Osteoblast (primary cell): ENCODE results near the gene CXXC5. TPM values are rescaled to one million over a fixed set of nuclear protein-coding genes. Genes with fewer than 3 reads are reported as not detected.
A peak's percentile ranks its signal among the peaks of the same experiment; 100 is the strongest.

Experiments used
- DNase-seq: peaks from one replicate; pipeline ENCODE4 v3.0.0; 2011; ENCODE audit warnings: low spot score, mixed read lengths; ENCODE audit not compliant: insufficient read length; ENCODE audit errors: missing footprints
- H2AFZ ChIP-seq: 2 replicates; pipeline ENCODE4 v1.6.0; 2011; ENCODE audit warnings: mild to moderate bottlenecking, low read length
- H3K27ac ChIP-seq: 2 replicates; pipeline ENCODE4 v1.5.1; 2011; ENCODE audit warnings: mild to moderate bottlenecking, low read depth, low read length, moderate library complexity
- H3K27me3 ChIP-seq: 2 replicates; pipeline ENCODE4 v1.6.0; 2012; ENCODE audit warnings: mild to moderate bottlenecking, control low read depth, inconsistent platforms, low read length, moderate library complexity; ENCODE audit not compliant: insufficient read depth
- H3K36me3 ChIP-seq: 2 replicates; pipeline ENCODE4 v1.5.1; 2011; ENCODE audit warnings: mild to moderate bottlenecking, low read length, control low read depth, moderate library complexity; ENCODE audit not compliant: insufficient read depth
- H3K4me1 ChIP-seq: 2 replicates; pipeline ENCODE4 v1.5.1; 2011; ENCODE audit warnings: mild to moderate bottlenecking, low read length, control low read depth, moderate library complexity; ENCODE audit not compliant: insufficient read depth
- H3K4me2 ChIP-seq: 2 replicates; pipeline ENCODE4 v1.6.0; 2011; ENCODE audit warnings: mild to moderate bottlenecking, low read length; ENCODE audit not compliant: insufficient read depth
- H3K4me3 ChIP-seq: fragments of 200-600 bp; sonication (generic); 3 replicates; pipeline ENCODE4 v1.5.1; 2012; ENCODE audit warnings: mild to moderate bottlenecking, low read length, inconsistent platforms; ENCODE audit not compliant: insufficient read depth
- H3K79me2 ChIP-seq: 2 replicates; pipeline ENCODE4 v1.6.0; 2012; ENCODE audit warnings: mild to moderate bottlenecking, low read length, control low read depth, inconsistent platforms; ENCODE audit not compliant: insufficient read depth
- H3K9me3 ChIP-seq: 2 replicates; pipeline ENCODE4 v1.5.1; 2011; ENCODE audit warnings: low read depth, low read length, control low read depth
- H4K20me1 ChIP-seq: 2 replicates; pipeline ENCODE4 v1.6.0; 2012; ENCODE audit warnings: mild to moderate bottlenecking, low read length, control low read depth; ENCODE audit not compliant: insufficient read depth
- total RNA-seq: library from RNA; depleted of rRNA; stranded (reverse); fragments of >200 nt; gene quantifications from 2 replicates; pipeline ENCODE4 v1.2.3, GENCODE V29; 2012
- TF ChIP-seq, protein P1 (sequence below): IDR thresholded peaks from 2 replicates; pipeline ENCODE4 v1.5.1; 2011; ENCODE audit warnings: mild to moderate bottlenecking, low read depth, low read length, moderate library complexity; ENCODE audit errors: extremely low read depth

Gene CXXC5
- total RNA-seq, 1 donor: 186 TPM

- peak overlapping the region; percentile 47 for H3K4me3 ChIP-seq
- peaks cover 20% of the 10 kb centered on the region for H3K36me3 ChIP-seq
- peaks cover 96% of the 10 kb centered on the region for H3K79me2 ChIP-seq
- no peaks in the 10 kb centered on the region for H3K27me3 ChIP-seq
- peaks cover 79% of the 10 kb centered on the region for H4K20me1 ChIP-seq
- no peaks in the 10 kb centered on the region for H3K9me3 ChIP-seq
- TF ChIP-seq, protein P1, sequence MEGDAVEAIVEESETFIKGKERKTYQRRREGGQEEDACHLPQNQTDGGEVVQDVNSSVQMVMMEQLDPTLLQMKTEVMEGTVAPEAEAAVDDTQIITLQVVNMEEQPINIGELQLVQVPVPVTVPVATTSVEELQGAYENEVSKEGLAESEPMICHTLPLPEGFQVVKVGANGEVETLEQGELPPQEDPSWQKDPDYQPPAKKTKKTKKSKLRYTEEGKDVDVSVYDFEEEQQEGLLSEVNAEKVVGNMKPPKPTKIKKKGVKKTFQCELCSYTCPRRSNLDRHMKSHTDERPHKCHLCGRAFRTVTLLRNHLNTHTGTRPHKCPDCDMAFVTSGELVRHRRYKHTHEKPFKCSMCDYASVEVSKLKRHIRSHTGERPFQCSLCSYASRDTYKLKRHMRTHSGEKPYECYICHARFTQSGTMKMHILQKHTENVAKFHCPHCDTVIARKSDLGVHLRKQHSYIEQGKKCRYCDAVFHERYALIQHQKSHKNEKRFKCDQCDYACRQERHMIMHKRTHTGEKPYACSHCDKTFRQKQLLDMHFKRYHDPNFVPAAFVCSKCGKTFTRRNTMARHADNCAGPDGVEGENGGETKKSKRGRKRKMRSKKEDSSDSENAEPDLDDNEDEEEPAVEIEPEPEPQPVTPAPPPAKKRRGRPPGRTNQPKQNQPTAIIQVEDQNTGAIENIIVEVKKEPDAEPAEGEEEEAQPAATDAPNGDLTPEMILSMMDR: no peak
- DNase-seq: peak; percentile 98
- H3K4me1 ChIP-seq: peaks cover 85% of the 10 kb centered on the region
- peak overlapping the region; percentile 87 for H3K27ac ChIP-seq
- peak overlapping the region; percentile 73 for H3K4me2 ChIP-seq
- H2AFZ ChIP-seq: peak overlapping the region; percentile 22
Observed at GRCh38 chr5:139671096-139671841, 23.1 kb downstream of the CXXC5 start.

GRCh38 chr5:139675213-139675612 is 27.1 kb downstream of the CXXC5 start:
- H3K27ac ChIP-seq: peak overlapping the region; percentile 31

DNA sequence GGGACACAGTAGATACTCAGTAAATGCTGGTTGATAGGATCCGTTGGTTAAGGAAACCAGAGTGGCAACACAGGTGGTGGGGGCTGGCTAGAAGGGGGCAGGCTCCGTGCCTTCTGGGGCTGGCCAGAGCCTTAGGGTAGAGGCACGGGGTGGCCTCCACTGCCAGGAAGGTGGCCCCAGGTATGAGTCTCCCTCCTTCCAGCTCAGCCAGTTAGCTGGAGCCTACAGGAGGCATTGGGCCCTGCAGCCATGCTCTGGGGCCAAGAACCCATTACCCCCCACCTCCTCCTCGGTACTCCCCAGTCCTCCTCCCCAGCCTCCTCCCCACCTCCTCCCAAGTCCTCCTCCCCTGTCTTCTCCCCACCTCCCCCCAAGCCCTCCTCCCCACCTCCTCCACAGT is 27.7 kb downstream of the CXXC5 start:
- peaks cover 89% of the 10 kb centered on the region for H4K20me1 ChIP-seq

More at GRCh38 chr5:139675213-139675612, 27.1 kb downstream of the CXXC5 start:
- Histone ChIP-seq H4K20me1 (peaks cover 89% of the 10 kb centered on the region), H3K4me1 (peaks cover 77% of the 10 kb centered on the region), H3K79me2 (peaks cover 95% of the 10 kb centered on the region), H2AFZ (no peak overlapping the region), H3K27me3 (no peaks in the 10 kb centered on the region), H3K36me3 (peaks cover 32% of the 10 kb centered on the region), H3K4me3 (no peak overlapping the region), H3K4me2 (no peak overlapping the region), H3K9me3 (no peaks in the 10 kb centered on the region)
- TF ChIP-seq, protein P1: no peak
- DNase-seq: no peak

GRCh38 chr5:139676406-139676805 is 28.3 kb downstream of the CXXC5 start:
- no peak for DNase-seq
- Histone ChIP-seq H3K79me2 (peaks cover 95% of the 10 kb centered on the region), H3K9me3 (no peaks in the 10 kb centered on the region), H3K27me3 (no peaks in the 10 kb centered on the region), H2AFZ (no peak overlapping the region), H3K4me2 (no peak overlapping the region), H3K4me3 (no peak overlapping the region), H4K20me1 (peaks cover 88% of the 10 kb centered on the region), H3K4me1 (peaks cover 65% of the 10 kb centered on the region), H3K36me3 (peaks cover 38% of the 10 kb centered on the region), H3K27ac (no peak overlapping the region)
- TF ChIP-seq, protein P1: no peak

More for the DNA sequence above, 27.7 kb downstream of the CXXC5 start:
- no peak overlapping the region for H3K4me3 ChIP-seq
- H3K79me2 ChIP-seq: peaks cover 95% of the 10 kb centered on the region
- no peak overlapping the region for H2AFZ ChIP-seq
- H3K4me1 ChIP-seq: peaks cover 71% of the 10 kb centered on the region
- no peaks in the 10 kb centered on the region for H3K9me3 ChIP-seq
- TF ChIP-seq, protein P1: no peak
- peak overlapping the region; percentile 3 for H3K27ac ChIP-seq
- peaks cover 32% of the 10 kb centered on the region for H3K36me3 ChIP-seq
- no peaks in the 10 kb centered on the region for H3K27me3 ChIP-seq
- H3K4me2 ChIP-seq: no peak overlapping the region
- no peak for DNase-seq
